GM23338 (cell line): ENCODE measurements around the gene HOXC4.

Experiments
- CREB1 ChIP-seq: fragments of 250-450 bp; sonication (Bioruptor Pico); IDR thresholded peaks from 2 replicates; pipeline ENCODE4 v1.5.0; 2020; ENCODE audit warnings: low read depth, mild to moderate bottlenecking, moderate library complexity
- EZH2 ChIP-seq: fragments of 200-600 bp; sonication (generic); IDR thresholded peaks from one replicate; pipeline ENCODE4 v1.8.0; 2017; ENCODE audit warnings: antibody characterized with exemption, mild to moderate bottlenecking, low read depth; ENCODE audit not compliant: unreplicated experiment
- EZH2phosphoT487 ChIP-seq: fragments of 200-600 bp; sonication (generic); IDR thresholded peaks from one replicate; pipeline ENCODE4 v1.8.1; 2018; ENCODE audit warnings: antibody characterized with exemption; ENCODE audit not compliant: unreplicated experiment
- POLR2AphosphoS5 ChIP-seq: IDR thresholded peaks from 2 replicates; pipeline ENCODE4 v1.6.1; 2016; ENCODE audit warnings: antibody characterized with exemption, low read depth
- TF ChIP-seq, protein P1 (sequence below), 2 experiments: fragments of 200-600 bp in 1 of 2; sonication (generic) in 1 of 2; conservative IDR thresholded peaks; 2 replicates each; pipeline versions ENCODE4 v1.5.1 to v1.6.1; 2016 to 2017; ENCODE audit warnings: antibody characterized with exemption in 2 of 2, low read depth in 2 of 2, mild to moderate bottlenecking in 2 of 2, moderate library complexity in 1 of 2
- TF ChIP-seq, protein P2 (sequence below): IDR thresholded peaks from 2 replicates; pipeline ENCODE4 v1.6.1; 2016; ENCODE audit warnings: antibody characterized with exemption

DNA sequence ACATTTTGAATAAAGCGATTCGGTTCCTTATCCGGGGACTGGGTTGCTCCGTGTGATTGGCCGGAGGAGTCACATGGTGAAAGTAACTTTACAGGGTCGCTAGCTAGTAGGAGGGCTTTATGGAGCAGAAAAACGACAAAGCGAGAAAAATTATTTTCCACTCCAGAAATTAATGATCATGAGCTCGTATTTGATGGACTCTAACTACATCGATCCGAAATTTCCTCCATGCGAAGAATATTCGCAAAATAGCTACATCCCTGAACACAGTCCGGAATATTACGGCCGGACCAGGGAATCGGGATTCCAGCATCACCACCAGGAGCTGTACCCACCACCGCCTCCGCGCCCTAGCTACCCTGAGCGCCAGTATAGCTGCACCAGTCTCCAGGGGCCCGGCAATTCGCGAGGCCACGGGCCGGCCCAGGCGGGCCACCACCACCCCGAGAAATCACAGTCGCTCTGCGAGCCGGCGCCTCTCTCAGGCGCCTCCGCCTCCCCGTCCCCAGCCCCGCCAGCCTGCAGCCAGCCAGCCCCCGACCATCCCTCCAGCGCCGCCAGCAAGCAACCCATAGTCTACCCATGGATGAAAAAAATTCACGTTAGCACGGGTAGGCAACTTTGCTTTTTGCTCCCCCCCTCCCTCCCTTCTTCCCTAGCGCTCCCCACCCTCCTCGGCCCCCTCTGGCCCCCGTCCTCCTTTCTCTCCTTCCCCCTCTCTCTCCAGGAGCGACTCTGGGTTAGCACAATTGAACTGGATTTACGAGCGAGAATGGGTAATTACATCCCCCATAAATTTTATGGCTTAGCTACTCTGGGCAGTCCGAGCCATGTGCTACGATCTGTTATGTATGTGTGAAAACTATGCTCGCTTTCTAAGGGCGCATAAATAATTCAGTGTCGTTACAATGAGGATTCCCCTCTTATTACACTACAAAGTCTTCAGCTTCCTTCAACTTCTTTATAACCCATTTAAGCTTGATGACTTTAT is at the start of gene HOXC4:
- TF ChIP-seq, protein P1, sequence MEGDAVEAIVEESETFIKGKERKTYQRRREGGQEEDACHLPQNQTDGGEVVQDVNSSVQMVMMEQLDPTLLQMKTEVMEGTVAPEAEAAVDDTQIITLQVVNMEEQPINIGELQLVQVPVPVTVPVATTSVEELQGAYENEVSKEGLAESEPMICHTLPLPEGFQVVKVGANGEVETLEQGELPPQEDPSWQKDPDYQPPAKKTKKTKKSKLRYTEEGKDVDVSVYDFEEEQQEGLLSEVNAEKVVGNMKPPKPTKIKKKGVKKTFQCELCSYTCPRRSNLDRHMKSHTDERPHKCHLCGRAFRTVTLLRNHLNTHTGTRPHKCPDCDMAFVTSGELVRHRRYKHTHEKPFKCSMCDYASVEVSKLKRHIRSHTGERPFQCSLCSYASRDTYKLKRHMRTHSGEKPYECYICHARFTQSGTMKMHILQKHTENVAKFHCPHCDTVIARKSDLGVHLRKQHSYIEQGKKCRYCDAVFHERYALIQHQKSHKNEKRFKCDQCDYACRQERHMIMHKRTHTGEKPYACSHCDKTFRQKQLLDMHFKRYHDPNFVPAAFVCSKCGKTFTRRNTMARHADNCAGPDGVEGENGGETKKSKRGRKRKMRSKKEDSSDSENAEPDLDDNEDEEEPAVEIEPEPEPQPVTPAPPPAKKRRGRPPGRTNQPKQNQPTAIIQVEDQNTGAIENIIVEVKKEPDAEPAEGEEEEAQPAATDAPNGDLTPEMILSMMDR (conservative IDR thresholded peaks at IDR 0.05; ENCODE audit: low read depth in 2 of 2) = no peak
- TF ChIP-seq EZH2phosphoT487 (peak; percentile 90), CREB1 (CRISPR knock-in tag) (no peak), POLR2AphosphoS5 (no peak), EZH2 (peak; percentile 98)
- TF ChIP-seq, protein P2, sequence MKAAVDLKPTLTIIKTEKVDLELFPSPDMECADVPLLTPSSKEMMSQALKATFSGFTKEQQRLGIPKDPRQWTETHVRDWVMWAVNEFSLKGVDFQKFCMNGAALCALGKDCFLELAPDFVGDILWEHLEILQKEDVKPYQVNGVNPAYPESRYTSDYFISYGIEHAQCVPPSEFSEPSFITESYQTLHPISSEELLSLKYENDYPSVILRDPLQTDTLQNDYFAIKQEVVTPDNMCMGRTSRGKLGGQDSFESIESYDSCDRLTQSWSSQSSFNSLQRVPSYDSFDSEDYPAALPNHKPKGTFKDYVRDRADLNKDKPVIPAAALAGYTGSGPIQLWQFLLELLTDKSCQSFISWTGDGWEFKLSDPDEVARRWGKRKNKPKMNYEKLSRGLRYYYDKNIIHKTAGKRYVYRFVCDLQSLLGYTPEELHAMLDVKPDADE = no peak
